D341Med (cell line): ENCODE results near the gene NRCAM.

Source experiments
- DNase-seq: peaks from one replicate; pipeline ENCODE4 v3.0.0; 2012; ENCODE audit warnings: low spot score

NRCAM gene

DNA sequence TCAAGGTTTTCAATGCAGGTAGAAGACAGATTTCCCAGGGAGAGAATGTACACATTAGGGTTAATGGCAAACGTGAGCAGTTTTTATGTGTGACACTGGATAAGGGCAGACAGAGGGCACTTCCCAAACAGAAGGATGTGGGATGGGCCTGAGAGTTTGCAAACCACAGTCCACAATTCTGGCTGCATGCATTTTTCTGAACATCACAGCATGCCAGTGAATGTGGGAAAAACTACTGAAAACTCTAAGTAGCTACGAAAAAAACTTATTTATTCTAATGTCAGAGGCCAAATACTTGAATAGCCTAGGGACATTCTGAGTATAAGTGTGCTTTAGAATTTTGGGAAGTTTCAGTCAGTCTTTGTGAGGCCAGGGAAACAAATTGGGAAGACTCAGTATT, 145.9 kb downstream of the NRCAM start:
- DNase-seq: no peak

DNA sequence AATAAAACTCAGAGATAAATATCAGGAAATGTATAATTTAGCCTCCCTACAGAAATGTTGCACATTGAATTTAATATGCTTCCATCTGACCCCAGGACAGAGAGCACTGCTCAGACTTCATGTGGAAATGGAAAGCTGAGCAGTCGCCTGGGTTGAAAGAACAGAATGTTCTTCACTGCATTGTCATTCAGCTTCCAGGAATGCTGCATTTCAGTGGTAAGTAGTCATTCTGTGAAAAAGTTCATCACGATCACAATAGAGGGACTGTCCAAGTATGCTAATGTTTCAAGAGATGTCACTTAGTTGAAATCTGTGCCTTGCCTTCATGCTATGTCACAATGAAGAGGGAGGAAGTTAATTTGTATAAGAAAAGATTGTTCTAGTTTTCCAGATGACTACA, 147.3 kb downstream of the NRCAM start:
- DNase-seq: no peak

DNA sequence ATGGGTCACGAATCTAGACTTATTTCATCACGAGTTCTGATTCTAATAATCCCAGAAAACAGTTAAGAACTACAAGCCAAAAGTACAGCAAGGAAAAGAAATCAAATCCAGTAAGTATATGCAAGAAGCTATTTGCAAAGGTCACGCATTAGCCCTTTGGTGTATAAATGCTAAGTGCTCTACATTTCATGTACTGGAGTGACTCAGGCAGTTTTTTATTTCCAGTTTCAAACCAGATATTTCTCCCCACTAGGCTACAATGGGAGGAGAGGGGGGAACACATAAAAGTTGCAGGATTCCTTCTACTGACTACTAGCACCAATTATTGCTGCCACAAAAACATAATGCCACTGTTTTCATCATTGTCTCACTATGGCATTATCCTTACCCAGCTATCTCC, 148.0 kb downstream of the NRCAM start:
- DNase-seq: no peak

DNA sequence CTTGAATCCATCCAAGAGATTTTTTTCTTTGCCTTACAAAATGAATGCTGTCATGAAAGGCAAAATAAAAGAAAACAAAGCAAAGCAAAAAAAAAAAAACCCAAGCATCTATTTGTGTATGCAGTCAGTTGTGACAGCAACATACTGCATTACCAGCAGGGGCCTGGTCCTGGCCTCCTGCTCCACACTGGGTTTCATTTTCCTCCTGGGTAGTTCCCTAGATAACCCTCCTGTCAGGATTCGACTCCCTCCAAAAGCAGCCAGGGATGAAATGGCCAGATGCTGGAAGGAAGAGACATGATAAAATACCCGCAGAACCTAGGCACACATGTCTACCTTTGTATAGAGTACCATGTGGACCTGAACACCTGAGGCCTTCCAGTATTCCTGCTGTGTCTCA, 148.6 kb downstream of the NRCAM start:
- no peak for DNase-seq

DNA sequence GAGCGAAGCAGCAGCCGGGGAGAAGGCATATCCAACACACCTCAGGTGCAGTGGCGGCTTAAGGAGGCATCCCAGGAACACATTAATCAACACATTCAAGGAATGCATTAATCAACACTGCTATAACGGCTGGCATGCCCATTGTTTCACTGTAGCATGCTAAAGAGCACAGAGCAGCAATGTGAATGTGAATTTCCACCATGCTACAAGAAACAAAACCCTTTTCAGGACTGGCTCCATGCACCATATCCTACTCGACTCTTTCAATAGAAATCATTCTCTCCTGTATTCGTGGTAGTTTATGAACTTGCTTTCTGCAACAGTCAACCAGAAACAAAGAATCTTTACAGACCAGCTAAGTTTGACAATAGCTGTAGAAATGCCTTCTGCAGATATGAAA, 149.0 kb downstream of the NRCAM start:
- DNase-seq: no peak

DNA sequence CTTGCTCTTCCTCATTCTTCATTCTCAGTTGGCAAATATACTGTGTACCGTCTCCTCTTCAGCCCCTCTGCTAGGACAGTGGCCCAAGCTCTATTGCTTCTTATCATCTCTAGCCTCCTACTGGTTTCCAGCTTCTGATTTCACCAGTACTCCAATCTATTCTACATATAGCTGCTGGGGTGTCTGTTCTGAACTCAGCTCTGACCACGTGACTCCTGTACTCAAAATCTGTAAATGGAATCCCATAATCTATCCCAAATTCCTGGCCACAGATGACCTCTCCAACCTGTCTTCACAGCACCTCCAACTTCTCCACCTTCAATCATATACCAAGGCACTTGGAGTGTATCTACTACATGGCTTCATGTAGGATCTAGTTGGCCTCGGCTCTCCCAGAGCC, 152.9 kb downstream of the NRCAM start:
- DNase-seq: no peak

DNA sequence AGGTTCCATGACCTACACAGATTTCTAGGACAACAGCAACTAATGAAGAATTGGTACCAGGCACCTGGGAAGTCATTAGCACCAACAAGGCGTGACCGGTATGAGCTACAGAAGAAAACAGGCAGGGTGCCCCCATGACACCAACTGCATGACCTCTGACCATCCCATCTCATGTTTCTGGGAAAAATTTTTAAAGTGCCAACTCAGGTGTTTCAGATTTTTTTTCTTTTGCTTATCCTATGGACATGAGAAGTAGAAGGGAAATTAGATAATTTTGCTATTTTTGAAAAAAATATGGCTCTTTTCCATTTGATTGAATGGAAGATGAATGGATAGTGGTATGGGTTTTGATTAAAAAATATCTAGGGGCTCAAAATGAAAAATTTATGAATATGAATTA, 154.8 kb downstream of the NRCAM start:
- no peak for DNase-seq

DNA sequence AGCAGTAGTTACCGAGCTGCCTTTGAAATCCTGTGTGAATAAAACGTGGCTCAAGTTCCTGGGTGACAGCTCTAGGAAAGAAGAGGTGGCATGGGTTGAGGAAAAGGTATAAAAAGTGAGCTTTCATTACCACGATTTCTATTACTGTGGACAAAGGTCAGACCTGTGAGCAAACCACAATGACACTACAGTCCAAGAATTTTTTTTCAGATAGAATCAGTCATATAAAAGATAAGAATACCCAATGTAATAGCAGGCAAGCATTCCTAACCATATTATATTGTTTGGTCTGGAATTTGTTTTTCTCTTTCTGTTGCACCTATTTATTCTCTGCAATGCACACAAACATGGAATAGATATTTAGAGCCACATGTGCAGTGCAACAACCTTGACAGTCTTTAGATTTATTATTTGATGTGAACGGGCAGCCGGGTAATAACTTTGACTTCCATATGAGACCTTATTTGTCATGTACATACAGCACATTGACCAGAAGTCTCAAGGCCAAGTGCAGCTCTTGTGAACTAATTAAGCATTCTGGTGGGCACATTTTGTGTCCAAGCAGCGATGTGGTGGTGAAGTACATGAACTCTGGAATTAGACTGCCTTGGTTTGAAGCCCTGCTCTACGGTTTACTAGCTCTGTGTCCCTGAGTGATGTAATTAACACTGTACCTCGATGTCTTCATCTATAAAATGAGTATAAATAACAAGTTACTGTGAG, 156.8 kb downstream of the NRCAM start:
- no peak for DNase-seq

DNA sequence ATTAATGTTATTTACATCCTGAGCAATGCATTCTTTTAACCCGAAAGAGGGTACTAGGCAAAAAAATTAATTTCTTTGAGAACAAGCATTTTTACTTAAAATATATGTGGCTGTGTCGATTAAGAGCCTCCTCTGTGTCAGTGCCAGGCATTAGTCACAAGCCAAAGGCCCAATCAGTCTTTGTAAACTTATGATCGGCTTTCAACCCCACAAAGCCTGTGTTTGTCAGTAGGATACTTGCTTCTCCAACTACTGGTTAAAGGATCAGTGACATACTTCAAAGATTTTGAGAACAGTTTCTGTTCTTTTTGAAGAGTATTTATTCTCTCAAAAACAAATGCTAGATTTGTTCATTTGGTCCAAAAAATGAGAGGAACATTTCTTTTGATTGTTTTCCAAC, 159.3 kb downstream of the NRCAM start:
- DNase-seq: no peak

DNA sequence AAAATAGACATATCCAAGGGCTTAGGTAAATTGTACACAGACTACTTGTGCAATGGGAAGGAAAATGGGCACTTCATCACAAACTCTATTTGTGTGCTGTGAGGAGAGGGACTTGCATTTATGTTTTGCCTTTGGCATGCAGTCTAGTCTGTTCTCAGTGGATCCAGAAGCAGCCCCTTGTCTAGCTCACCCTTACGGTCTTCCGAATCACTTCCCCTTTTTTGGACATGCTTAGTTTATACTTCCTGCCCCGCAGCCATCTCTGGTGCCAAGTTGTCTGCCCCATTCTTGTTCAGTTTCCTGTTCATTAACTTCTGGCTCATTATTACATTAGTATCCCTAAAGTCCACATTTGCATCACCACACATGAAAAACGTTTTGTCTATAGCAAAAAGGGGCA, 161.6 kb downstream of the NRCAM start:
- no peak for DNase-seq

DNA sequence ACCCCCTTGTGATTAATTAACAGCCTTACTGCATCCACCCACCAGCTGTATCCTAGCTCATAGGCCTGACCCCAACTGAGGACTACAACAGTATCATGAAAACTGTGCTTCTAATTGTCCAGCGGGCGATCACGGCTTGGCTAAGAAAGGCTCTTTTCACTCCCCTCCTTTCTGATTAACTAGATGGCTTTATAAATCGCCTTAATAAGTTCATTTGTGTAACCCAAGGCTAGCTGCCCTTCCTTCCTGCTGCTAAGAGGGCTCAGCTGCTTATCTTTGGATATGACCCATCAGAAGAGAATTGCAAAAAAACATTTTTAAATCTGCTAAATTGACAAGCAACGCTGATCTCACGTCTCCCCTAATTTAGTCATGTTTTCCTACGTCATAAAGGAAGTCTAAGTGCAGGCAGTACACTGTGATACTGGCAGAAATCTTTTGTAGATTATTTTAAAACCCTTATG, 163.1 kb downstream of the NRCAM start:
- peak; percentile 38 for DNase-seq

DNA sequence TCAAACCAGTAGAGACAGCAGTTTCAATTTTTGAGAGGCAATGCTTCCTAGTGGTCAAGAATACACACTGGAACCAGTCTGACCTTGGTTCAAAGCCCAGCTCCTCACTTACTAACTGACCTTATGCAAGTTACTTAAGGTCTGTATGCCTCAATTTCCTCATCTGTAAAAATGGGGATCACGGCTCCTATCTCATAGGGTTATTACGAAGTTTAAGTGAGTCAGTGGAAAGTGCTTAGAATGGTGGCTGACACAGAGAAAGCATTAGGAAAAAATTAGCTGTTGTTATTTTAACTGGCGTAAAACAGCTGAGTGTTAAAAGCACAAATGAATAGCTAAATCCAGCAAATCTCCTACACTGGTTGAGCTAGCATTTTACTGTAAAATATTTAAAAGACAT, 163.7 kb downstream of the NRCAM start:
- DNase-seq: no peak

DNA sequence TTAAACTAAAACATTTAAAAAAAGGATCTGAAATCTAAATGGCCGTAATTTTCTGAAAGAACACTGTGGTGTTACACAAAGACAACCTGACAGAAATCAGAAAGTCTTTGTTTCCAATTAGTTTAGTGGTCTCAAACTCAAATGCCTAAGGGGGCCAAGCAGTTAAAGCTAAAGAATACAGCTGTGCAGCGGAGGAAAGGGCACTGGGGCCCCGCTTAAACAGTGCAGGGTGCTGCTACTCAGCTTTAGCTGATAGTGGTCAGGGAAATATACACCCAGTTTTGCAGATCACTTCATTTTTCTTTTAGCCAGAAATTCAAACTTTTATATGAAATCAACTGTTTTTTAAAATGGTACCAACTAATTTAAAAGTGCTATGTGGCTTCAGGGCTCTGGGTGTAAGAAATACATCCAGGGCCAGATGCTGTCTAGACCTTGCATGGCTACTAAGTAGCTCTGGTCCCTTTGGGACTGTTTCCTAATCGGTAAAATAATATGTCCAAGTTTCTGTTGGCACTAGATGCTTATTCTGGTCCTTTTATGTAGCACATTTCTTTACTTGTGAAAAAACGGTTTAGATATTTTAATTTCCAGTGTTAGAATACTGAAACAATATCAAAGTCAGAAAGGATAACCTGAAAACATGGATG, 164.3 kb downstream of the NRCAM start:
- DNase-seq: peak; percentile 61

DNA sequence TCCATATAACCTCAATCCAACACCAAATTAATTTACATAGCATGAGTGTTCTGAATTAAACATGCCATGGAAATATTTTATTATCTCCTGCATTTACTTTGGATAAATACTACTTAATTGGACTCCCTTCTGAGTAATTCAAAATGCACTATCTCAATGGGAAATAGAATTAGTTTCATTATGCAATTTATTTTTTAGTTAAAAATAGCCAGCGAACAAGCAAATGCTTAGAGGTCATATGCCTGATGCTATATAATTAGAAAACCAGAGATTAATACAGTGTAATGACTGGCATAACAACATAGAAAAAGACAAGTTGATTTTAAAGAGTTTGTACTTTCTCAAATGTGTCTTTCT, 165.1 kb downstream of the NRCAM start:
- no peak for DNase-seq

DNA sequence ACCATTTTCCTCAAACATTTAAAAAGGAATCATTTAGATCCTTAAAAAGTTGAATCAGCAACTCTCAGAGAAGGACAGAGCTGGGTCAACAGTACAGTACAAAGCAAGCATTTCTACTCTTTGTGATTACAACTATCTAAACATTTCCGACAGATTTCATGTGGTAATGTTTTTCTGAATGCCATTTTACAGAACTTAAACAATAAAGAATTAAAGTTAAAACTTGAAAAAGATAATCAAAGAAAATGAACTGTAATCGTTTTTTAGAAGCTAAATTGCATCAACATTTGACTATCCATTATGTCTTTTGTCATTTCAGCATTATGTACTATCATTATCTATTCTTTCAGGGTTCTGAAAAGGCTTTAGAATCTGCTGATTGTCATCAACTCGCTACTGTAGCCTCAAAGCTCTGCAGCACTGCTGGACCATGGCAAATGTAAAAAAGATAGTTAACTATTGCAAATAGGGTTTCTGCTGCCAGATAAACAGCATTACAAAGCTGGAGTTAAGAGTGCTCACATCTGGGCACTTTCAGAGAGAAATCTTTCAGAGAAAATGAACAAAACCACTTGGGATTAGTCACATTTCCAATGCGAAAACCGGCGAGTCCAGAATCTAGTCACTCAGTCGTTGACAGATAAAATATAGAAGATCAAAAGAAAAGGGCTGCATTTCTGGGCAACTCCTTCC, 165.6 kb downstream of the NRCAM start:
- DNase-seq: no peak

DNA sequence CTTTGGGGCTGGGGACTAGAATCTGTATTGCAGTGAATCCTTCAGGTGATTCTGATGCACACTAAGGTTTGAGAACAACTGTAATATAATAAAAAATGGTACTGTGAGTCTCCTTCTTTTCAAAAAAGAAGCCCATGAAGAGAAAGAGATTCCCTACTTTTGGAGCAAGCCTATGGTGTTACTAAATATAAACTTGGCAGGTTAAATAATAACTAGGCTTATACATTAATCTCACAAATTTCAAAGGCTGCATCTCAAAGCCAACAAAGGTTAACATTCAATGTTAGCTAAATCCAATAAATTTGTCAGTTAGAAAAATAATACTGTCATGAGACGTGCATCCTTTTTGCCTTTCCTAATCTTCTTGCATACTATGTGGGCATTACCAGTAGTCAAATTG, 166.4 kb downstream of the NRCAM start:
- DNase-seq: no peak

DNA sequence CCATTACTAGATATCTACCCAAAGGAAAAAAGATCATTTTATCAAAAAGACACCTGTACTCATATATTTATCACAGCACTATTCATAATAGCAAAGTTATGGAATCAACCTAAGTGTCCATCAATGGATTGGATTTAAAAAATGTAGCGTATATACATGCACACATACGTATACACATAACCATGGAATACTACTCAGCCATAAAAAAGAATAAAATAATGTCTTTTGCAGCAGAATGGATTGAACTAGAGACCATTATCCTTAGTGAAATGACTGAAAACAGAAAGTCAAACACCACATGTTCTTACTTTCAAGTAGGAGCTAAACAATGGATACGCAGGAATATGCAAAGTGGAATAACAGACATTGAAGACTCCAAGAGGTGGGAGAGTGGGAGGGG, 168.4 kb downstream of the NRCAM start:
- no peak for DNase-seq

DNA sequence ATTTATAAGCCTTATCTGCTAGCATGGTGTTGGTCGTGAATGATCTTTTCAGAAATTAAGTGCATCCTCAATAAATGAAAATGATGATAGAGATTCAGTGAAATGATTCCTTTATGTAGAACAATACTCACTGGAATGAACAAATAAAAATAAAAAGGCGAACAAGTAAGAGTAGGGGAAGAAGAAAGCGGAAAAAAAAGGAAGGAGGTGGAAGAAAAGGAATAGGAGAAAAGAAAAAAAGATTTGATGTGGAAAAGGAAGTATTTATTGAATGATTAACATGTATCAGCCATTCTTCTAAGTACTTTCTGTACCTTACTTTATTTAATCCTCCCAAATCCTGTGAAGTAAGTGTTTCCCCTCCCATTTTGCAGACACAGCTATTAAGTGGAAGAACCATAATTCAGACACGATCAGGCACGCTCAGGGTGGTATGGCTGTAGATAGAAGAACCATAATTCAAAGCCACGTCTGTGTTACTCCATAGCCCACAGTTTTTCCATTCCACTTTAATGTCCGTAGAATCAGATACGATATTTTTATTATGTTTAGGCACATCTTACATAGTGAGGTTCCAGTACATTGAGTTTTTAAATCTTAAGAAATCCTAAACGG, 169.8 kb downstream of the NRCAM start:
- no peak for DNase-seq

DNA sequence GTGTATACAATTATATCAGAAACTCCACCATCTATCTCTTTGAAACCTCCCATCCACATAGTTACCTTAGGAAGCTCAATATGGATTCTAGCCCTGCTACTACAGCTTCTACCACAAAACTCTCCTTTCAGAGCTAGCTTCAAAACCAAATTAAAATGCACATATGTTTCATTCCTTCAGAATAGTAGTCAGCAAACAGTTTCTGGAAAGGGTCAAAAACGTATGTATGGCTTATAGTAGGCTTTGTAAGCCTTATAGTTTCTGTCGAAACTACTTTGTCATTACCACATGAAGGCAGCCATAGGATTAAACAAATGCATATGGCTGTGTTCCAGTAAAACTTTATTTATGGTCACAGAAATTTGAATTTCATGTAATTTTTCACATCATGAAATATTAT, 170.5 kb downstream of the NRCAM start:
- DNase-seq: no peak

DNA sequence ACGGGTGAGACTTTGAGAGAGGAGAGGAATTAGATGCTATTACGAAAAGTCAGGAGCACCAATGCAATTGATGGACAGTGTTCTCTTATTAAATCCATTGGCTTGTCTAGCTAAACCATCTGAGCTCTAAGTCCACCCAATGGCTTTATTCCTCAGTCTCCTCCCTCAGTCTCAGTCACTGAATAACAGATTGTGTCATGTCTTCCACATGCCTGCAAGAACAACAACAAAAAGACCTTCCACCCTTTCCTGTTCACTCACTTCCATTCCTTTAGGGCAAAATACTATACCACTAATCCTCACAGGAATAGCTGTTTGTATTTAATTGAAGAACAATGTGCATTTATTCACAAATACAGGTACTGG, 171.2 kb downstream of the NRCAM start:
- no peak for DNase-seq

DNA sequence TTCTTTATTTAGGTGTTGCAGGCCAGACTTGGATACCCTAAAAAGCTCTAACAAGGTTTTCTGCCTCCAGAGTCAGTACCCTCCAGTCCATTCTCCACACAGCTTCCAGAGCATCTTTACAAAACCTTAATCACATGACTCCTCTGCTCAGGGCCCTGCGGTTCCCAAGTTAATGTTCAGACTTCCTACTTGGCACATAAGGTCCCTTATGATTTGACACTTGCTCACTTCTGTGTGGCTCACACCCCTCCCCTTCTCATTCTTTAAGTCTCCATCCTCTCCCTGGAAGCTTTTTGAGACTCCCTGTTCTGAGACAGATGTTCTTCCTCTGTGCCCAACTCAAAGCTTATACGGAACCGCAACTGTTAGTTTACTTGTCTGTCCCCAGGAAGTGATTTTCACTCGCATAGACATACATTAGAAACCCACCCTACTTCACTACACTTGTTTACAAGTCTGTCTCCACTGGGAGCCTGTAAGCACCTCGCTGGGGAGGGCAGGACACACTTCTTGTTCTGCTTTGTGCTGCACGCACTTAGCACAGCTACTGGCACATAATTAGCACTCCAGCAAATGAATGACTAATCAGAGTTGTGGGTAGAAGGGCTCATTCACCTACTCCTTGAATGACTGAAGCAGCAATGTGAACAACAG, 171.8 kb downstream of the NRCAM start:
- no peak for DNase-seq

DNA sequence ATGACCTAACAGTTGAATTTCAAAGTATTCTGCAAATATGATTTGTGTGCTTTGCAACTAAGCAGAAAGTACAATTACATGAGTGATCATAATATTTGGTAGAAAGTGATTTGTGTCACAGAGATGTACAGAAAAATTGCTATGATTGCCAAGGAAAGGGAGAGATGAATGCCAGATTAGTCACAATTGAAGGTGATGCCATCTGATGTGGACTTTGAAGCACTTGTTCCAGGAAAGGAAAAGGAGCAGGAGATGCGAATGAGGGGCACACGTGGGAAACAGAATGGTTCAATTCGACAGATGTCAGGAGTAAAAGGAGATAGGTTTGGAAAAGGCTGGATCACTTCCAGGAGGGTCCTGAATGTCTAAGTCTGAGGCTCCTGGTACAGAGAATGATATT, 173.0 kb downstream of the NRCAM start:
- DNase-seq: no peak
